ENCODE measurements around the gene TXN2.

The TXN2 gene

GRCh38 chr22:36467946-36468345, 13.5 kb downstream of the TXN2 start:
- TF ChIP-seq, protein P1, sequence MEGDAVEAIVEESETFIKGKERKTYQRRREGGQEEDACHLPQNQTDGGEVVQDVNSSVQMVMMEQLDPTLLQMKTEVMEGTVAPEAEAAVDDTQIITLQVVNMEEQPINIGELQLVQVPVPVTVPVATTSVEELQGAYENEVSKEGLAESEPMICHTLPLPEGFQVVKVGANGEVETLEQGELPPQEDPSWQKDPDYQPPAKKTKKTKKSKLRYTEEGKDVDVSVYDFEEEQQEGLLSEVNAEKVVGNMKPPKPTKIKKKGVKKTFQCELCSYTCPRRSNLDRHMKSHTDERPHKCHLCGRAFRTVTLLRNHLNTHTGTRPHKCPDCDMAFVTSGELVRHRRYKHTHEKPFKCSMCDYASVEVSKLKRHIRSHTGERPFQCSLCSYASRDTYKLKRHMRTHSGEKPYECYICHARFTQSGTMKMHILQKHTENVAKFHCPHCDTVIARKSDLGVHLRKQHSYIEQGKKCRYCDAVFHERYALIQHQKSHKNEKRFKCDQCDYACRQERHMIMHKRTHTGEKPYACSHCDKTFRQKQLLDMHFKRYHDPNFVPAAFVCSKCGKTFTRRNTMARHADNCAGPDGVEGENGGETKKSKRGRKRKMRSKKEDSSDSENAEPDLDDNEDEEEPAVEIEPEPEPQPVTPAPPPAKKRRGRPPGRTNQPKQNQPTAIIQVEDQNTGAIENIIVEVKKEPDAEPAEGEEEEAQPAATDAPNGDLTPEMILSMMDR (IDR thresholded peaks at IDR 0.05; ENCODE audit: extremely low read depth, missing control alignments) = no peak
- no peak for DNase-seq (ENCODE audit: low spot score)

- TF ChIP-seq, protein P1 (IDR thresholded peaks at IDR 0.05; ENCODE audit: extremely low read depth, missing control alignments) = no peak
- no peak for DNase-seq (ENCODE audit: low spot score)
Observed at GRCh38 chr22:36467042-36467810, 14.2 kb downstream of the TXN2 start.

DNA sequence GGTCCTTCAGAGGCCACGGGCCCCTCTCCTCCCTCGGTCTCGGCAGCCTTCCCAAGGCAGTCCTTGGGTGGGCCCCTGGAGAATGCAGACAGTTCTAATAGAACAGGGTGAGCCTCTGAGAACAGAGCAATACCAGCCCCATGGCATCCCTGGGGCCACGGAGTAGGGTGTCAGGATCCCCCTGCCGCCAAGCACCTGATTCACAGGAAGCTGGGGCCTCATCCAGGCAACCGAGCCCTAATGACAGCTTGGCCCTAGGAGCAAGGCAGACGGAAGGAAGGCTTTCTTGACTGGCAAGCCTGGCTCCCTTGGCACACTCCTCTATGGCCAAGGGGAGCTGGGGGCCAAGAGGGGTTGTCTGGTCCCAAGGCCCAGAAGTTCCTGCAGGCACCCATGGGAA, 15.2 kb downstream of the TXN2 start:
- no peak for DNase-seq (ENCODE audit: low spot score)
- TF ChIP-seq, protein P1 (IDR thresholded peaks at IDR 0.05; ENCODE audit: extremely low read depth, missing control alignments) = no peak

DNA sequence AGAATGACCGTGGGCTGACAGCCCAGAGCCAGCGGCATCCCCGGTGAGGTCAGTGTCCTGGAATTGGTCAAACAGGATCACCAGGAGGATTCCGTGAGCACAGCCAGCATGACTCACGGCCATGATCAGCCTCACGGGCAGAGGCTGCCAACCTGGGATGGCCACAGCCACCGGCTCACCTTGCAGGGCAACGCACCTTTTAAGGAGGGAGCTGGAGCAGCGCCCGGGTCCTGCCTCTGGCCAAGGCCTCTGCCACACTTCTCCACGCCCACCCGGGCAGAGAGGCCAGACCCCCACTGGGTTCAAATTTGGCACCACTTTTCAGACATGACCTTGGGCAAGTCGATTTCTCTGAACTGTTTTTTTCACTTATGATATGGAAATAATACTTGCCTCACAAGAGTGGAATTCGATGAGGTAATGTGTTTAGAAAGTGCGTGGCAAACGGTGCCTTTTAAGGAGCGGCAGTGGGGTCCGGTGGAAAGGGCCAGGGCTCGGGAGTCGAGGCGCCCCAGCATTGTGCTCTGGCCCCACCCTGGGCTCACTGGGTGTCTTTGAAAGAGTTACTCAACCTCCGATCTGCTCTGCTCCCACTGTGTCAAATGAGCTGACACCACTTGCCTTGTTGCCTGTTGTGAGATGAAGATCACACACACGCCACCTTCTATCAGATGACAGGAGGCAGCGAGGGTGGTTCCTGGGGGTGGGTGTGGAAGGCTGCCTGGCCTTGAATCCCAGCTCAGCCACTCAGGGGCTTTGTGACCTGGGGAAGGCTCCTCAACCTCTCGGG, 16.0 kb downstream of the TXN2 start:
- peak; percentile 4 for DNase-seq (ENCODE audit: low spot score)
- TF ChIP-seq, protein P1 (IDR thresholded peaks at IDR 0.05; ENCODE audit: extremely low read depth, missing control alignments) = no peak

DNA sequence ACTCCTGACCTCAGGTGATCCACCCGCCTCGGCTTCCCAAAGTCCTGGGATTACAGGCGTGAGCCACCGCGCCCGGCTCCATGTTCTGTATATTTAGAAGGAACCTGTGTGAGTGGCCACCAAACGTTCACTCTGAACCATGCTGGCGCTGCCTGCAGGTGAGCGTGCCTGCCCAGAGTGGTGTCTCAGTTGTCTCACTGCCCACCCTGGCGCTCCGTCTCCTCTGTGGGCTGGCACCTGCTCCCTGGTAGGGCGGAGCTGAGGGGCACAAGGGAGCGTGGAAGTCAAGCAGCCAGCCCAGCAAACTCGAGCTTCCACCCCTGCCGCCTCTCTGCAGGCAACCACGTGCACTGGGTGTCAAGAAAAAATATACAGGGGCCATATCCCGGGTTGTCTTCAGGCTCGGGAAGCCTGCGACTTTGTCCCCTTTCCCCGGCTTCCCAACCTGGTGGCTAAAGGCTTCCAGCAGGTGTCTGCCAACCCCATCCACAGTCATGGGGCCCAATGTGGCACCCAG, 16.7 kb downstream of the TXN2 start:
- no peak for DNase-seq (ENCODE audit: low spot score)

DNA sequence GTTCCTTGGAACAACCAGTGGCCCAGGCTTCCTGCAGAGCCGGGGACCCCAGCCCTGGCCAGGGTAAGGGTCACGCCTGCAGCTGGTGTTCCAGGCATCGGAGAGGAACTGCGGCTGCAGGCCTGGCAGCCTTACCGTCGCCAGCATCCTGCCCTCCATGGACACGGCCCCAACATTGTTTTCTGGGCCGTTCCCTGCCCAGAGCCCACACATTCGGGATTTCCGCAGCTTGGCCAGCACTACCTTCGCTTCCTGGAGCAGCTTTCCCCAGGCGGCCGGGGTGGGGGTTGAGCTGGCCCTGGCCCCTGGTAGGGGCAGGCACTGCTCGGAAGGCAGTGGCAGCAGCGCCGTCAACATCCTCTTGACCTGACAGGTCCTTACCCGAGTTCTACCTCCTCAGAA, 17.7 kb downstream of the TXN2 start:
- TF ChIP-seq, protein P1 (IDR thresholded peaks at IDR 0.05; ENCODE audit: extremely low read depth, missing control alignments) = no peak
- no peak for DNase-seq (ENCODE audit: low spot score)

More for the DNA sequence above, 16.7 kb downstream of the TXN2 start:
- TF ChIP-seq, protein P1 (IDR thresholded peaks at IDR 0.05; ENCODE audit: extremely low read depth, missing control alignments) = no peak
